OCI-LY7 (cell line): ENCODE measurements around the gene HNF1A. TPM values are rescaled to one million over a fixed set of nuclear protein-coding genes. Genes with fewer than 3 reads are reported as not detected.

Experiments
- BruUV-seq: library from RNA; stranded (reverse); fragments of 400-500 nt; replicated peaks from 2 replicates; lab custom pipeline; 2021; lab: Mats Ljungman, UMichigan
- CTCF ChIA-PET: fragments of 300-600 bp; sonication (Branson Sonifier 250); formaldehyde crosslinking; loops from one replicate; lab custom pipeline; 2022; ENCODE audit warnings: antibody characterized with exemption; ENCODE audit not compliant: unreplicated experiment; lab: Charles Lee
- POLR2A ChIA-PET: fragments of 300-600 bp; sonication (Branson Sonifier 250); formaldehyde crosslinking; loops from one replicate; lab custom pipeline; 2022; ENCODE audit warnings: antibody characterized with exemption; lab: Charles Lee
- DNase-seq: peaks from one replicate; pipeline ENCODE4 v3.0.0-alpha.2; 2015; ENCODE audit warnings: low spot score
- H2AFZ ChIP-seq: fragments of 200-600 bp; sonication (generic), shearing (Covaris generic); 2 replicates; pipeline ENCODE4 v1.6.1; 2014; ENCODE audit warnings: mild to moderate bottlenecking, antibody characterized with exemption, low read length, moderate library complexity
- H3K27ac ChIP-seq: fragments of 200-600 bp; sonication (generic); 2 replicates; pipeline ENCODE4 v1.5.1; 2014; ENCODE audit warnings: mixed run types, low read depth, mild to moderate bottlenecking, moderate library complexity, low read length, inconsistent platforms; ENCODE audit not compliant: poor library complexity, severe bottlenecking
- H3K36me3 ChIP-seq: fragments of 200-600 bp; sonication (generic); 2 replicates; pipeline ENCODE4 v1.6.1; 2014; ENCODE audit warnings: mild to moderate bottlenecking, antibody characterized with exemption, low read length, moderate library complexity, mixed read lengths; ENCODE audit not compliant: insufficient read depth
- H3K4me1 ChIP-seq: fragments of 200-600 bp; sonication (generic); 2 replicates; pipeline ENCODE4 v1.5.1; 2014; ENCODE audit warnings: mild to moderate bottlenecking, low read length; ENCODE audit not compliant: insufficient read depth, poor library complexity, severe bottlenecking
- H3K4me2 ChIP-seq: fragments of 200-600 bp; sonication (generic); 2 replicates; pipeline ENCODE4 v1.6.1; 2014; ENCODE audit warnings: mild to moderate bottlenecking, low read length
- H3K4me3 ChIP-seq: fragments of 200-600 bp; sonication (generic); 2 replicates; pipeline ENCODE4 v1.5.1; 2014; ENCODE audit warnings: mild to moderate bottlenecking, low read depth, low read length; ENCODE audit not compliant: poor library complexity, severe bottlenecking
- H3K79me2 ChIP-seq: fragments of 200-600 bp; sonication (generic); 2 replicates; pipeline ENCODE4 v1.6.1; 2016; ENCODE audit warnings: low read depth, mild to moderate bottlenecking, low read length, moderate library complexity, mixed read lengths; ENCODE audit not compliant: insufficient read depth
- H3K9me2 ChIP-seq: fragments of 200-600 bp; sonication (generic); 2 replicates; pipeline ENCODE4 v1.6.1; 2016; ENCODE audit warnings: mild to moderate bottlenecking, low read length, mixed read lengths; ENCODE audit not compliant: insufficient read depth
- H3K9me3 ChIP-seq: fragments of 200-600 bp; sonication (generic); 2 replicates; pipeline ENCODE4 v1.6.1; 2014; ENCODE audit warnings: mild to moderate bottlenecking, mixed run types, low read length, mixed read lengths
- H4K20me1 ChIP-seq: fragments of 200-600 bp; sonication (generic); 2 replicates; pipeline ENCODE4 v1.6.1; 2014; ENCODE audit warnings: mild to moderate bottlenecking, antibody characterized with exemption, low read length, moderate library complexity, mixed read lengths; ENCODE audit not compliant: insufficient read depth
- EZH2phosphoT487 ChIP-seq: fragments of 200-600 bp; sonication (generic); IDR thresholded peaks from 2 replicates; pipeline ENCODE4 v1.6.1; 2018; ENCODE audit warnings: low read depth, borderline replicate concordance, mild to moderate bottlenecking, mixed run types, antibody characterized with exemption, low read length, moderate library complexity, mixed read lengths
- intact Hi-C: fragments of 100-400 bp; cut with micrococcal nuclease; formaldehyde crosslinking; loops from one replicate; pipeline ENCODE4 v1.10.0; 2022; ENCODE audit not compliant: unreplicated experiment
- total RNA-seq, 2 experiments: library from RNA; depleted of rRNA in 1 of 2; stranded (reverse); fragments of >200 nt in 1 of 2; shearing (Covaris generic) in 1 of 2; gene quantifications; 2 replicates each; pipeline ENCODE4 v1.2.3, GENCODE V29; 2014 to 2022
- TF ChIP-seq, protein P1 (sequence below): fragments of 200-600 bp; sonication (generic); conservative IDR thresholded peaks from 2 replicates; pipeline ENCODE4 v1.5.1; 2014; ENCODE audit warnings: mild to moderate bottlenecking, antibody characterized with exemption, low read length, moderate library complexity, mixed read lengths

HNF1A gene
- total RNA-seq, 2 experiments from 2014 or later, result not detected

DNA sequence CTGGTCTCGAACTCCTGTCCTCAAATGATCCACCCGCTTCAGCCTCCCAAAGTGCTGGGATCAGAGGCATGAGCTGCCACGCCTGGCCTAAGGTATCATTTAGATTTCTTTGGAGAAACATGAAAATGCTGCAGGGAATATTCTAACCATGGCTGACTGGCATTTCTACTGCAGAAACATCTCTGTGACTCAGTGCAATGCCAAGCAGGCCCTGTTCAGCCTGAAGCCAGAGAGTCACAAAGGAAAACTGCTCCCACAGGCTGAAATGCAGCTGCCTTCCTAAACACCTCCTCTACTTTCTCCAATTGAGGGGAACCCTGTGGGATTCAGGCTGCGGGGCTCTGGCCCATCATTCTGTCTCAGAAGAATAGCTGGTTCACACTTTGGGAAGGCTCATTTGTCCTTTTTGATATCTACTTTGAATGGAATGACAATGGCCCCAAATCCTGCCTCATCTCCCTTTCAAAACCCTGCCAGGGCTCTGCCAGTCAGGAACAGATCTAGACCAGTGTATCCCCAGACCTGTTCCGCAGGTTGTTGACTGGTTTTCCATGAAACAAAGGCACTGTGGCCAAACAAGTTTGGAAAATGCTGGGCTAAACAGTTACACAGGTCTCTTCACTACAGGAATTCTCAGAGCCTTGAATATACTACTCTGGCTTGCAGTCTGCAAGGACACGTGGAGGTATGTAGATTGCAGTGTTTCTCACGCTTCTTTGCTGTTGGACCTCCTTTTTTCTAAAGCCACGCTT lies 30.2 kb downstream of the HNF1A start:
- Histone ChIP-seq H3K79me2 (no peaks in the 10 kb centered on the region), H3K9me3 (no peaks in the 10 kb centered on the region), H3K4me1 (no peaks in the 10 kb centered on the region), H2AFZ (no peak overlapping the region), H3K36me3 (peaks cover 79% of the 10 kb centered on the region), H4K20me1 (no peaks in the 10 kb centered on the region), H3K27ac (no peak overlapping the region), H3K9me2 (no peaks in the 10 kb centered on the region), H3K4me3 (no peak overlapping the region), H3K4me2 (no peak overlapping the region)
- TF ChIP-seq, protein P1, sequence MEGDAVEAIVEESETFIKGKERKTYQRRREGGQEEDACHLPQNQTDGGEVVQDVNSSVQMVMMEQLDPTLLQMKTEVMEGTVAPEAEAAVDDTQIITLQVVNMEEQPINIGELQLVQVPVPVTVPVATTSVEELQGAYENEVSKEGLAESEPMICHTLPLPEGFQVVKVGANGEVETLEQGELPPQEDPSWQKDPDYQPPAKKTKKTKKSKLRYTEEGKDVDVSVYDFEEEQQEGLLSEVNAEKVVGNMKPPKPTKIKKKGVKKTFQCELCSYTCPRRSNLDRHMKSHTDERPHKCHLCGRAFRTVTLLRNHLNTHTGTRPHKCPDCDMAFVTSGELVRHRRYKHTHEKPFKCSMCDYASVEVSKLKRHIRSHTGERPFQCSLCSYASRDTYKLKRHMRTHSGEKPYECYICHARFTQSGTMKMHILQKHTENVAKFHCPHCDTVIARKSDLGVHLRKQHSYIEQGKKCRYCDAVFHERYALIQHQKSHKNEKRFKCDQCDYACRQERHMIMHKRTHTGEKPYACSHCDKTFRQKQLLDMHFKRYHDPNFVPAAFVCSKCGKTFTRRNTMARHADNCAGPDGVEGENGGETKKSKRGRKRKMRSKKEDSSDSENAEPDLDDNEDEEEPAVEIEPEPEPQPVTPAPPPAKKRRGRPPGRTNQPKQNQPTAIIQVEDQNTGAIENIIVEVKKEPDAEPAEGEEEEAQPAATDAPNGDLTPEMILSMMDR, result no peak
- TF ChIP-seq EZH2phosphoT487, result no peak
- no TSS peak for BruUV-seq
- intact Hi-C loops, result no loop called here
- DNase-seq, result no peak
- ChIA-PET CTCF (no interaction called here), POLR2A (no interaction called here)

DNA sequence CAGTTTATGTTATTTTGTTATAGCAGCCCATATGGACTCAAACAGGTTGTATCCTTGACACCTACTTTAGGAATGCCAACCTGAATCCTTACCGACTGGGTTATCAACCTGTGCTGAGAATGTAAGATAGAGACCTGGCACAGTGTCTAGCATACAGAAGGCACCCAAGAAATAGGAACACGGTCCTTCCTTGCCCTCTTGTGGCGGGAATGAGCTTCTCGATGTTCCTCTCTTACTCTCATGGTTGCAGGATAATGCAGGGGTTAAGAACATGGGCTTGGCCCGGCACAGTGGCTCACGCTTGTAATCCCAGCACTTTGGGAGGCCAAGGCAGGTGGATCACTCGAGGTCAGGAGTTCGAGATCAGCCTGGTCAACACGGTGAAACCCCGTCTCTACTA lies 31.4 kb downstream of the HNF1A start:
- no peaks in the 10 kb centered on the region for H3K9me3 ChIP-seq
- no peak overlapping the region for H3K4me3 ChIP-seq
- CTCF ChIA-PET, result no interaction called here
- H3K27ac ChIP-seq, result no peak overlapping the region
- H3K79me2 ChIP-seq, result peaks cover 2% of the 10 kb centered on the region; the same call in 1 of the 2 replicates
- H3K9me2 ChIP-seq, result no peaks in the 10 kb centered on the region
- TF ChIP-seq EZH2phosphoT487, result no peak
- TF ChIP-seq, protein P1, result peak; percentile 47
- H3K4me2 ChIP-seq, result no peak overlapping the region
- DNase-seq, result peak; percentile 31
- peaks cover 1% of the 10 kb centered on the region for H3K4me1 ChIP-seq
- intact Hi-C loops, result no loop called here
- H4K20me1 ChIP-seq, result no peaks in the 10 kb centered on the region
- POLR2A ChIA-PET, result no interaction called here
- no peak overlapping the region for H2AFZ ChIP-seq
- BruUV-seq, result no TSS peak
- peaks cover 67% of the 10 kb centered on the region for H3K36me3 ChIP-seq

DNA sequence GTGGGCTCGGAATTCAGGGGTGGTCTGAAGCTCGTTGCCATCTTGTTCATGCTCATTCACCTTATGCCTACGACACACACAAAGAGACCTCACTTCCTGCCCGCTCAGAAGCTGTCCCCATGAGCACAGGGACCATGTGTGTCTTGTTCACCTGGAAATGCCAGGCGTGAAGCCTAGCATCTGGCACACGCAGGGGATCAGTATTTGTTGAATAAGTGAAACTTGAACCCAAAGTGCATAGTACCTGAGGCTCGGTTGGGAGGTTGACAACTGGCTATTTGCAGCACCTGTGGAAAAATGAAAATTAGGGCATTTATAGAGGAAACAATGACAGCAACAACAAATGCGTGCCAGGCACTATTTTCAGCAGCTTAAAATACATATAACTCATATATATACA lies 32.5 kb downstream of the HNF1A start:
- no peak for DNase-seq
- no peaks in the 10 kb centered on the region for H4K20me1 ChIP-seq
- no peak overlapping the region for H2AFZ ChIP-seq
- no peaks in the 10 kb centered on the region for H3K9me3 ChIP-seq
- POLR2A ChIA-PET, result no interaction called here
- CTCF ChIA-PET, result no interaction called here
- H3K79me2 ChIP-seq, result peaks cover 13% of the 10 kb centered on the region
- no TSS peak for BruUV-seq
- no peak overlapping the region for H3K4me2 ChIP-seq
- H3K4me1 ChIP-seq, result peaks cover 11% of the 10 kb centered on the region
- intact Hi-C loops, result no loop called here
- no peak for TF ChIP-seq EZH2phosphoT487
- TF ChIP-seq, protein P1, result no peak
- H3K36me3 ChIP-seq, result peaks cover 59% of the 10 kb centered on the region
- H3K9me2 ChIP-seq, result no peaks in the 10 kb centered on the region
- no peak overlapping the region for H3K4me3 ChIP-seq
- H3K27ac ChIP-seq, result no peak overlapping the region
